GM06990 (cell line): ENCODE measurements around the gene TROAP.

Source experiments
- DNase-seq: peaks from one replicate; pipeline ENCODE4 v3.0.0-alpha.2; 2011; ENCODE audit not compliant: insufficient read length; ENCODE audit errors: extremely low read depth
- H3K27me3 ChIP-seq: replicated peaks from 2 replicates; pipeline ENCODE4 v1.6.0; 2011; ENCODE audit warnings: low read length; ENCODE audit not compliant: control insufficient read depth, insufficient read depth
- H3K36me3 ChIP-seq: 2 replicates; pipeline ENCODE4 v1.5.1; 2011; ENCODE audit warnings: low read length; ENCODE audit not compliant: control insufficient read depth, insufficient read depth
- H3K4me3 ChIP-seq: replicated peaks from 2 replicates; pipeline ENCODE4 v1.5.1; 2011; ENCODE audit warnings: low read depth, mild to moderate bottlenecking, control low read depth, low read length
- CTCF ChIP-seq: IDR thresholded peaks from 2 replicates; pipeline ENCODE4 v1.5.1; 2011; ENCODE audit warnings: low read length, control low read depth, mild to moderate bottlenecking, inconsistent platforms; ENCODE audit not compliant: insufficient read depth, poor library complexity, severe bottlenecking

The TROAP gene, protein sequence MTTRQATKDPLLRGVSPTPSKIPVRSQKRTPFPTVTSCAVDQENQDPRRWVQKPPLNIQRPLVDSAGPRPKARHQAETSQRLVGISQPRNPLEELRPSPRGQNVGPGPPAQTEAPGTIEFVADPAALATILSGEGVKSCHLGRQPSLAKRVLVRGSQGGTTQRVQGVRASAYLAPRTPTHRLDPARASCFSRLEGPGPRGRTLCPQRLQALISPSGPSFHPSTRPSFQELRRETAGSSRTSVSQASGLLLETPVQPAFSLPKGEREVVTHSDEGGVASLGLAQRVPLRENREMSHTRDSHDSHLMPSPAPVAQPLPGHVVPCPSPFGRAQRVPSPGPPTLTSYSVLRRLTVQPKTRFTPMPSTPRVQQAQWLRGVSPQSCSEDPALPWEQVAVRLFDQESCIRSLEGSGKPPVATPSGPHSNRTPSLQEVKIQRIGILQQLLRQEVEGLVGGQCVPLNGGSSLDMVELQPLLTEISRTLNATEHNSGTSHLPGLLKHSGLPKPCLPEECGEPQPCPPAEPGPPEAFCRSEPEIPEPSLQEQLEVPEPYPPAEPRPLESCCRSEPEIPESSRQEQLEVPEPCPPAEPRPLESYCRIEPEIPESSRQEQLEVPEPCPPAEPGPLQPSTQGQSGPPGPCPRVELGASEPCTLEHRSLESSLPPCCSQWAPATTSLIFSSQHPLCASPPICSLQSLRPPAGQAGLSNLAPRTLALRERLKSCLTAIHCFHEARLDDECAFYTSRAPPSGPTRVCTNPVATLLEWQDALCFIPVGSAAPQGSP

DNA sequence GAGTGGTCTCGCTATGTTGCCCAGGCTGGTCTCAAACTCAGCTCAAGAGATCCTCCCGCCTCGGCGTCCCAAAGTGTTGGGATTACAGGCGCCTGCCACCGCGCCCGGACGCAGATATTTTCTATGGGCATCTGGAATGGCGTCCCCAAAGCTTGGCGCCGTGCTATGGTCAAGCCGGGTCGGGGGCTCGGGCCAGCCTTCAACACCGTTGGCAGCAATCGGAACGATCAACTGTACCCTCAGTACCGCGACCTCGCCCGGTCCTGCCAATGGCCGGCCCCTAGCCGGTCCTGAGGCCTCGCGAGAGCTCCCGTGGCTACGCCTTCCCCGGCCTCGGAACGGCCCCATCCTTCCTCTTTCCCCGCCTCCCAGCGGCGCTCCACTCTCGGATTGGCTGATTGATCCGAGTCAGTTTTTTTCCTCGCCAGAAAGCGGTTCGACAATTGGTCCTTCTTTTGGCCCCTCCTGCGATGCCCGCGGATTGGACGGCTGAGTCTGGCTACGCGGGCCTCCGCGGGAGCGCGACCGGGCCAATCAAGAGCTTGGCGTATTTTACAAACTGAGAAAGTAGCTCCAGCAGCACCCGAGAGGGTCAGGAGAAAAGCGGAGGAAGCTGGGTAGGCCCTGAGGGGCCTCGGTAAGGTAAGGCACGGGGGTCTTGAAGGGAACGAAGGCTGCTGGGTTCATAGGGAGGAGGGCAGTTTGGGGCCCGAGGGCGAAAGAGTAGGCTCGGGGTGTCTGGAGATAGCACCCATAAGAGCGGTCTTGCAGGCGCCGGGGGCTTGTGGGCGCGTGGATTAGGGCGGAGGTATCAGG, at the start of gene TROAP:
TROAP (plus strand) TSS at position 548 of the 816 bp plus-strand sequence. CDS start 354 bp downstream, outside the sequence.
- peak; percentile 97 for DNase-seq
- Histone ChIP-seq H3K4me3 (peak within 1 kb of the TSS; percentile 90), H3K36me3 (peaks cover 9% of the 10 kb centered on the region), H3K27me3 (no peaks in the 10 kb centered on the region)
- TF ChIP-seq CTCF: no peak

DNA sequence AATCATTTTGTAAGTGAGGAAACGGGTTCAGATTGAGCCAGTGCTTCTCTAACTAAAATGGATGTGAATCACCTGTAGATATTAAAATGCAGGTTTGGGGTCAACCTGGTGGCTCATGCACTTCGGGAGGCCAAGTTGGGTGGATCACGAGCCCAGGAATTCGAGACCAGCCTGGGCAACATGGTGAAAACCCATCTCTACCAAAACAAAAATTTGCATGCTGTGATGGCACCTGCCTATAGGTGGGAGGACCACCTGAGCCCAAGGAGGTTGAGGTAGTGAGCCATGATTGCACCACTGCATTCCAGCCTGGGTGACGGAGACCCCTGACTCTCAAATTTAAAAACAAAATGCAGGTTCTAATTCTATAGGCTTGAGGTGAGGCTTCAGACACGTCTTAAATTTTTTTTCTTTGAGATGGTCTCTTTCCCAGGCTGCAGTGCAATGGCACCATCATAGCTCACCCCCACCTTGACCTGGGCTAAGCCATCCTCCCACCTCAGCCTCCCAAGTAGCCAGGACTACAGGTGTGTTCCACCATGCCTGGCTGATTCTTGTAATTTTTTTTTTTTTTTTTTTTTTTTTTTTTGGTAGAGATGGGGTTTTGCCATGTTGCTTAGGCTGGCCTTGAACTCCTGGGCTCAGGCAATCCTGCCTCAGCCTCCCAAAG, 49.2 kb upstream of the TROAP start:
- TF ChIP-seq CTCF: no peak
- Histone ChIP-seq H3K27me3 (no peaks in the 10 kb centered on the region), H3K4me3 (no peak overlapping the region), H3K36me3 (peaks cover 21% of the 10 kb centered on the region)
- DNase-seq: no peak

GRCh38 chr12:49274396-49275069, 48.5 kb upstream of the TROAP start:
- H3K4me3 ChIP-seq: no peak overlapping the region
- DNase-seq: no peak
- no peaks in the 10 kb centered on the region for H3K27me3 ChIP-seq
- peaks cover 20% of the 10 kb centered on the region for H3K36me3 ChIP-seq
- no peak for TF ChIP-seq CTCF

DNA sequence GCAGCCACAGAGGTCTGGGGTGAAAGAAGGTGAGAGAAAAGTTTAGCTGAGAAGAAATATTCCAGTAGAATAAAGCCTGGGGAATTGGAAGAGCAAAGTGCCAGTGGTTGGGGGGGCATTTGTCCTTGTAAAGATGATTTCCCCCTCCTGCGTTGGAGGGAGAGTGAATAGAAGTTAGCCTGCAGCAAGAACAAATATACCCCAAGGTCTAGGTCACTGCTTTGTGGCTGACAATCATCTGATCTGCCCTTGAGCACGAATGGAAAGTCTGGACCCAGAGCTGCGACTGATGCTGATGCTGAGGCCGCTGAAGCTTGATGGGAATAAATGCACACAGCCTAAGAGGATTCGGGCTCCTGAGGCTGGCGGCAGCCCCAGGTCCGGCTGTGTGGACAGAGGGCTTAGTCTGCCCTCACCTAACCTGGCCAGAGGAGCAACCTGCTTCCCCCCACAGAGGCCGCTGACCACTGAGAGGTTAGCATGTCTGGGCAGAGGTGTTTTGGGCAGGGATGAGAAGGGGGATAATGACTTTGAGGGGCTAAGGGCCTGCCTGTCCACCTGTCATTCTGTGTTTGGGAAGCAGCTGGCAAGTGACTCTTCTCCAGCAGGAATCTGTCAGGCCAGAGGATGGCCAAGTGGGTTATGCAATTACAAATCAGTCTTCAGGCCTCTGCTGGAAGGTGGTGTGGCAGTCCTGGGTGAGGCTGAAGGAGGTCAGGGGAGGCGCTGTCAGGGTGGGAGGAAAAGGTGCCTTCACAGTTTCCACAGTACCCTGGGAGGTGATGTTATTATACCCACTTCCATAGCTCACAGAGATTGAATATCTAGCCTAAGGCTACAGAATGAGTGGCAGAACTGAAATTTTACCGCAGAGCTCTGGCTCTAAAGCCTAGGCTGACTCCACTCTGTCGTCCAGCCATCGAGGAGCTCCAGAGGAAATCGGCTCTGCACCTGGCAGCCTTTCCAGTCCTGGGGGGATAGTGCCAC, 46.5 kb upstream of the TROAP start:
- Histone ChIP-seq H3K4me3 (no peak overlapping the region), H3K27me3 (no peaks in the 10 kb centered on the region), H3K36me3 (peaks cover 9% of the 10 kb centered on the region)
- no peak for DNase-seq
- no peak for TF ChIP-seq CTCF
